Stimulated activated CD8-positive, alpha-beta memory T cell treated with anti-CD3 and anti-CD28 coated beads, Interleukin-4, amount 100 ng/mL, for 24 hours (primary cell): Measurements from ENCODE around the gene SRP68.

Experiments used
- DNase-seq: peaks from one replicate; pipeline ENCODE4 v3.0.0-alpha.2; 2020; ENCODE audit warnings: low read depth

SRP68 gene

GRCh38 chr17:76017481-76018339, 54.6 kb downstream of the SRP68 start:
- DNase-seq = no peak

GRCh38 chr17:76014925-76015261, 57.4 kb downstream of the SRP68 start:
- DNase-seq = no peak

GRCh38 chr17:76014100-76014924, 58.0 kb downstream of the SRP68 start:
- peak; percentile 65 for DNase-seq

- DNase-seq = no peak
Observed at GRCh38 chr17:76013377-76013932, 58.9 kb downstream of the SRP68 start.

- DNase-seq = no peak
Observed at GRCh38 chr17:76011951-76012350, 60.4 kb downstream of the SRP68 start.

GRCh38 chr17:76009969-76010661, 62.2 kb downstream of the SRP68 start:
- no peak for DNase-seq

- no peak for DNase-seq
Observed at GRCh38 chr17:76009447-76009846, 62.9 kb downstream of the SRP68 start.

- no peak for DNase-seq
Observed at GRCh38 chr17:76008630-76009425, 63.5 kb downstream of the SRP68 start.

- no peak for DNase-seq
Observed at GRCh38 chr17:76008208-76008607, 64.1 kb downstream of the SRP68 start.

- DNase-seq = no peak
Observed at GRCh38 chr17:76007850-76008165, 64.5 kb downstream of the SRP68 start.

- DNase-seq = no peak
Observed at GRCh38 chr17:76007131-76007849, 65.0 kb downstream of the SRP68 start.

GRCh38 chr17:76005263-76006149, 66.8 kb downstream of the SRP68 start:
- DNase-seq = peak; percentile 70

GRCh38 chr17:76004750-76005262, 67.5 kb downstream of the SRP68 start:
- DNase-seq = no peak

GRCh38 chr17:76003915-76004314, 68.4 kb downstream of the SRP68 start:
- no peak for DNase-seq

- DNase-seq = no peak
Observed at GRCh38 chr17:76002100-76002499, 70.2 kb downstream of the SRP68 start.

- no peak for DNase-seq
Observed at GRCh38 chr17:76000755-76001521, 71.4 kb downstream of the SRP68 start, which contains the start of gene CDK3. TSS of gene CDK3 (plus strand) at chr17:76000855. CDS start at chr17:76001426, 571 bp downstream.

GRCh38 chr17:76000016-76000754, 72.1 kb downstream of the SRP68 start:
- peak; percentile 49 for DNase-seq

- no peak for DNase-seq
Observed at GRCh38 chr17:75998327-75998795, 74.0 kb downstream of the SRP68 start.
